Measurements from ENCODE around the gene TEX26. TPM values are rescaled to one million over a fixed set of nuclear protein-coding genes. Genes with fewer than 3 reads are reported as not detected.
"Not testable (repeated sequence)": the region's sequence is repeated elsewhere in the genome, so short reads cannot be mapped to it uniquely, and the experiment has no call there.

Gene TEX26
- total RNA-seq, 2 experiments from 2014 or later, result not detected

- H3K4me3 Mint-ChIP-seq; H3K4me1 Mint-ChIP-seq; ATAC-seq (ENCODE audit: low read depth); DNase-seq; POLR2A ChIA-PET; H3K36me3 Mint-ChIP-seq; H3K9me3 Mint-ChIP-seq; H3K27ac Mint-ChIP-seq: not testable (repeated sequence)
- H3K27me3 Mint-ChIP-seq, result peaks cover 49% of the 10 kb centered on the region
Measured at GRCh38 chr13:30927188-30927587, 5.3 kb upstream of the TEX26 start.

- Mint-ChIP-seq H3K36me3 (peaks cover 2% of the 10 kb centered on the region), H3K9me3 (peaks cover 2% of the 10 kb centered on the region), H3K4me3 (no peak overlapping the region), H3K27ac (no peak overlapping the region), H3K4me1 (peaks cover 8% of the 10 kb centered on the region), H3K27me3 (peaks cover 49% of the 10 kb centered on the region)
- ATAC-seq (ENCODE audit: low read depth), result no peak
- no peak for DNase-seq
- POLR2A ChIA-PET, result interaction anchor here (0.7 kb wide), 1 partner anchor 198 kb away, joined by 7 read pairs; no protein-coding TSS in a partner anchor
Measured at GRCh38 chr13:30927595-30927994, 4.9 kb upstream of the TEX26 start.

- H3K4me1 Mint-ChIP-seq, result peaks cover 5% of the 10 kb centered on the region
- peaks cover 51% of the 10 kb centered on the region for H3K27me3 Mint-ChIP-seq
- peaks cover 2% of the 10 kb centered on the region for H3K36me3 Mint-ChIP-seq
- no peak overlapping the region for H3K27ac Mint-ChIP-seq
- H3K9me3 Mint-ChIP-seq, result peaks cover 2% of the 10 kb centered on the region
- POLR2A ChIA-PET, result no interaction called here
- ATAC-seq (ENCODE audit: low read depth), result no peak
- no peak for DNase-seq
- H3K4me3 Mint-ChIP-seq, result no peak overlapping the region
Measured at GRCh38 chr13:30928978-30929377, 3.5 kb upstream of the TEX26 start.

- POLR2A ChIA-PET, result no interaction called here
- Mint-ChIP-seq H3K4me3 (no peak overlapping the region), H3K4me1 (no peaks in the 10 kb centered on the region), H3K36me3 (no peaks in the 10 kb centered on the region), H3K9me3 (no peaks in the 10 kb centered on the region), H3K27ac (no peak overlapping the region), H3K27me3 (peaks cover 39% of the 10 kb centered on the region)
- DNase-seq, result no peak
- ATAC-seq (ENCODE audit: low read depth), result no peak
Measured at GRCh38 chr13:30933354-30933670, 856 bp downstream of the TEX26 start.

GRCh38 chr13:30934381-30934780 is 1.9 kb downstream of the TEX26 start:
- POLR2A ChIA-PET, result no interaction called here
- DNase-seq (no peak), ATAC-seq (ENCODE audit: low read depth) (no peak)
- Mint-ChIP-seq H3K4me3 (no peak overlapping the region), H3K27me3 (peaks cover 31% of the 10 kb centered on the region), H3K4me1 (no peaks in the 10 kb centered on the region), H3K27ac (no peak overlapping the region), H3K9me3 (no peaks in the 10 kb centered on the region), H3K36me3 (no peaks in the 10 kb centered on the region)

- DNase-seq (no peak), ATAC-seq (ENCODE audit: low read depth) (no peak)
- no peak overlapping the region for H3K27ac Mint-ChIP-seq
- H3K9me3 Mint-ChIP-seq, result no peaks in the 10 kb centered on the region
- no peak overlapping the region for H3K4me3 Mint-ChIP-seq
- no peaks in the 10 kb centered on the region for H3K36me3 Mint-ChIP-seq
- POLR2A ChIA-PET, result no interaction called here
- peaks cover 30% of the 10 kb centered on the region for H3K27me3 Mint-ChIP-seq
- H3K4me1 Mint-ChIP-seq, result no peaks in the 10 kb centered on the region
Measured at GRCh38 chr13:30934803-30935202, 2.3 kb downstream of the TEX26 start.

GRCh38 chr13:30936971-30937370 is 4.5 kb downstream of the TEX26 start:
- POLR2A ChIA-PET, result no interaction called here
- Mint-ChIP-seq H3K4me1 (no peaks in the 10 kb centered on the region), H3K27me3 (peaks cover 12% of the 10 kb centered on the region)

GRCh38 chr13:30943881-30944280 is 11.4 kb downstream of the TEX26 start:
- Mint-ChIP-seq H3K27ac (no peak overlapping the region), H3K4me1 (no peaks in the 10 kb centered on the region), H3K27me3 (peaks cover 28% of the 10 kb centered on the region), H3K36me3 (no peaks in the 10 kb centered on the region), H3K4me3 (no peak overlapping the region), H3K9me3 (no peaks in the 10 kb centered on the region)
- POLR2A ChIA-PET, result no interaction called here
- DNase-seq (no peak), ATAC-seq (ENCODE audit: low read depth) (no peak)

More at GRCh38 chr13:30936971-30937370, 4.5 kb downstream of the TEX26 start:
- no peak overlapping the region for H3K27ac Mint-ChIP-seq
- no peak for DNase-seq
- no peaks in the 10 kb centered on the region for H3K36me3 Mint-ChIP-seq
- no peak for ATAC-seq (ENCODE audit: low read depth)
- no peaks in the 10 kb centered on the region for H3K9me3 Mint-ChIP-seq
- H3K4me3 Mint-ChIP-seq, result no peak overlapping the region

GRCh38 chr13:30957258-30957943 is 24.9 kb downstream of the TEX26 start:
- Mint-ChIP-seq H3K27ac (no peak overlapping the region), H3K4me1 (no peaks in the 10 kb centered on the region), H3K9me3 (peaks cover 4% of the 10 kb centered on the region), H3K36me3 (no peaks in the 10 kb centered on the region), H3K4me3 (no peak overlapping the region), H3K27me3 (peaks cover 43% of the 10 kb centered on the region)
- ATAC-seq (ENCODE audit: low read depth), result no peak
- POLR2A ChIA-PET, result no interaction called here
- DNase-seq, result no peak

- ATAC-seq (ENCODE audit: low read depth), result no peak
- H3K4me3 Mint-ChIP-seq, result no peak overlapping the region
- peaks cover 38% of the 10 kb centered on the region for H3K27me3 Mint-ChIP-seq
- H3K9me3 Mint-ChIP-seq, result peaks cover 4% of the 10 kb centered on the region
- no peak for DNase-seq
- POLR2A ChIA-PET, result no interaction called here
- no peak overlapping the region for H3K27ac Mint-ChIP-seq
- H3K4me1 Mint-ChIP-seq, result no peaks in the 10 kb centered on the region
- no peaks in the 10 kb centered on the region for H3K36me3 Mint-ChIP-seq
Measured at GRCh38 chr13:30959678-30960077, 27.2 kb downstream of the TEX26 start.

GRCh38 chr13:30963791-30964190 is 31.3 kb downstream of the TEX26 start:
- no peaks in the 10 kb centered on the region for H3K9me3 Mint-ChIP-seq
- POLR2A ChIA-PET, result no interaction called here
- peaks cover 35% of the 10 kb centered on the region for H3K27me3 Mint-ChIP-seq

GRCh38 chr13:30965380-30965779 is 32.9 kb downstream of the TEX26 start:
- Mint-ChIP-seq H3K4me1 (no peaks in the 10 kb centered on the region), H3K4me3 (no peak overlapping the region), H3K27me3 (peaks cover 34% of the 10 kb centered on the region), H3K36me3 (no peaks in the 10 kb centered on the region), H3K27ac (no peak overlapping the region), H3K9me3 (no peaks in the 10 kb centered on the region)
- POLR2A ChIA-PET, result no interaction called here
- DNase-seq (no peak), ATAC-seq (ENCODE audit: low read depth) (no peak)

More at GRCh38 chr13:30963791-30964190, 31.3 kb downstream of the TEX26 start:
- ATAC-seq (ENCODE audit: low read depth), result no peak
- no peaks in the 10 kb centered on the region for H3K4me1 Mint-ChIP-seq
- H3K4me3 Mint-ChIP-seq, result no peak overlapping the region
- no peak overlapping the region for H3K27ac Mint-ChIP-seq
- H3K36me3 Mint-ChIP-seq, result no peaks in the 10 kb centered on the region
- DNase-seq, result no peak

- no peak overlapping the region for H3K4me3 Mint-ChIP-seq
- no peaks in the 10 kb centered on the region for H3K4me1 Mint-ChIP-seq
- H3K36me3 Mint-ChIP-seq, result no peaks in the 10 kb centered on the region
- ATAC-seq (ENCODE audit: low read depth) (no peak), DNase-seq (no peak)
- H3K27ac Mint-ChIP-seq, result no peak overlapping the region
- POLR2A ChIA-PET, result no interaction called here
- H3K27me3 Mint-ChIP-seq, result peaks cover 37% of the 10 kb centered on the region
- no peaks in the 10 kb centered on the region for H3K9me3 Mint-ChIP-seq
Measured at GRCh38 chr13:30966101-30966500, 33.6 kb downstream of the TEX26 start.

GRCh38 chr13:30968846-30969245 is 36.4 kb downstream of the TEX26 start:
- DNase-seq (no peak), ATAC-seq (ENCODE audit: low read depth) (no peak)
- POLR2A ChIA-PET, result no interaction called here
- Mint-ChIP-seq H3K27me3 (peaks cover 57% of the 10 kb centered on the region), H3K36me3 (no peaks in the 10 kb centered on the region), H3K27ac (no peak overlapping the region), H3K4me3 (no peak overlapping the region), H3K4me1 (no peaks in the 10 kb centered on the region), H3K9me3 (no peaks in the 10 kb centered on the region)

GRCh38 chr13:30971575-30971974 is 39.1 kb downstream of the TEX26 start:
- peaks cover 63% of the 10 kb centered on the region for H3K27me3 Mint-ChIP-seq

More at GRCh38 chr13:30971575-30971974, 39.1 kb downstream of the TEX26 start:
- ATAC-seq (ENCODE audit: low read depth) (no peak), DNase-seq (no peak)
- H3K4me3 Mint-ChIP-seq, result no peak overlapping the region
- no peaks in the 10 kb centered on the region for H3K4me1 Mint-ChIP-seq
- H3K36me3 Mint-ChIP-seq, result no peaks in the 10 kb centered on the region
- POLR2A ChIA-PET, result no interaction called here
- no peaks in the 10 kb centered on the region for H3K9me3 Mint-ChIP-seq
- no peak overlapping the region for H3K27ac Mint-ChIP-seq
